GM21423 (cell line): ENCODE measurements around the gene KCNJ1.

ENCODE experiments used
- ATAC-seq: cut with Tn5 transposase; IDR thresholded peaks from one replicate; pipeline ENCODE4 v1.9.1; 2021; ENCODE audit warnings: mild to moderate bottlenecking, moderate library complexity; ENCODE audit not compliant: unreplicated experiment

Gene KCNJ1

DNA sequence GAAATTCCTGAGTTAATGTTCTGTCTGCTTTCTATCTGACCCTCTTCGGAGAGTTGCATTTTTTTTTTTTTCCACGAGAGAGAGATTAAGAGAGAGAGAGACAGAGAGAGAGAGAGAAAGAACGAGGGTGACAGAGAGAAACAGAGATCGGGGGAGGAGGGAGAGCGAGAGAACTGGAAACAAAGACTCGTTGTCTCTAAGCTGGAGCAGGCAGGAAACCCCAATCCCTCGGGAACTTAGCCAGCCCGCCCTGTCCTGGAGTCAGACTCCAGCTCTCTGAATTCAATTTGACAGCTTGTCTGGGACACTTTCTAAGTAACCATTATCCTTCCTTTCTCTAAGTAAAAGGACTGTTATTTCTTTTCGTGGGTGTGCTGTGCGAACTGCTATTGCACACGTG lies 76.9 kb downstream of the KCNJ1 start:
- ATAC-seq = no peak

DNA sequence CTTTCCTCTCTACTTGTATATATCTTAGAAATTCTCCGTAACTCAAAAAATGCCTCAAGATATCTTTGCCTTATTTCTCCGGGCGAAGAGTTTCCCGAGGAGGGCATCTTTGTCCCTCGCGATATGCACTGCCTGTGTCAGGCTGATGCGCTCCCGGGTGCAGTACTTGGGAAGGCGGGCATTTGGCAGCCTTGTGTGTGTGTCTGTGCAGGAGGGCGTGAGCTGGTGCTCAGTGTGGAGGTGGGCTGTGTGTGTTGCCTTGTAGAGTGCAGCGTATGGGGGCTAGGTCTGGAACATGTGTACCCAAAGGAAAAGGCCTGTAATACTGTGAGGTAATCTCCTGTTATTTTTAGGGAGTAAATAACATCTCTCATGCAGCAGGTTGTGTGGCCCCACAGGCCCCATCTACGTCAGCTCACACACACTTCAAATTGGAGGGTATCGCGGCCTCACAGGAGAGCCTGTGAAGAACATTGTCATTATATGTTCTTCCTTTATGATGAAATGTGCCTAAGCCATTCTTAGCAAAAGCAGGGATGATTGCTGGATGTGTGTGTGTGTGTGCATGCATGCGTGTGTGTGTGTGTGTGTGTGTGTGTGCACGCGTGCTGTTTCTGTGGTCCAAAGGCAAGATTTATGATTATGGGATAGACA lies 77.5 kb downstream of the KCNJ1 start:
- no peak for ATAC-seq
